ENCODE results near the gene TEX38.

Gene TEX38

DNA sequence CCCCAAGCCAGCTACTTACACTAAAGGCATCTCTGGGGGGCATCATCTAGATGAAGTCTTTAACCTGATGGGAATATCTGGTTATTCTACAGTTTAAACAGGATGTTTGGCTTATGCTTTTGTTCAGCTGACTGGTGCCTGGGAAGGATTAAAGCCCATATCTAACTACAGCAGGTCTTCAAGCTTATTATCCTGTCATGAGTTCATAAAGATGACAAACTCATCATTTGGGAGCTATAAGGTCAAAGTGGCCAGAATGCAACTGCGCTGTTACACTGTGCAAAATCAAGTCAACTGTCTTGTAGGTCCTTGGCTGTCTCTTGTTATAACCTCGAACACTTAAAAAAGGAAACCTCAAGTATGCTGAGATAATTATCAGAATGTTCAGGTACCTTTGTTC, 36.4 kb upstream of the TEX38 start:
- TF ChIP-seq TAF1 (IDR thresholded peaks at IDR 0.05; ENCODE audit: low read depth) (no peak), FOXM1 (IDR thresholded peaks at IDR 0.05; ENCODE audit: borderline replicate concordance, low read depth) (no peak), TEAD4 (IDR thresholded peaks at IDR 0.05) (no peak), NFIC (IDR thresholded peaks at IDR 0.05) (no peak)

DNA sequence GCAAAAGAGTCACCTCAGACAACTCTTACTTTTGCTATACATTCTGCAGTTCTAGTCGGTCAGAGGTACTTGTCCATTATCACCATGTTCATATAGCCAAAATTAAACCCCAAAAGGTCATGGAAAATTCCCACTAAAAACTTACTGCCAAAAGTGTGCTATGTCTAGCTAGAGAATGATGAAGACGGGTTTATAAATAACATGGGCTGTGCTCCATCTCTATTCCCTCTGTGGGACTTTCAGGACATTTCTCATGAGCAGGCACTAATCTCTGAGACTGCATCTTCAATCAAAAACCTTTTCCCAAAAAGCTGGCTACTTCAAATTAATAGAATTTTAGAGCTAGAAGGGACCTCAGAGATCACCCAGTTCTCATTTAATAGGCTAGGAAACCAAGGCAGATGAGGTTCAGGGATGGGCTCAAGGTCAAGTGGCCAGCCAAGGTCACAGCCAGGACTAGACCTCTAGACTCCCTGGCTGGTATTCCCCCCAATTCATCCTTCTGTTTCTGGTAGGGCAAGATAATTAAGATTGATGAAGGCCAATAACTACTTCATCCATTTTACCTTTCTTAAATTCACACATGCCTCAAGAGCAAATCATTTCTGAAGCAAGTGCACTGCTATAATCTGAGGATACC, 34.1 kb upstream of the TEX38 start:
- TF ChIP-seq, protein P1, sequence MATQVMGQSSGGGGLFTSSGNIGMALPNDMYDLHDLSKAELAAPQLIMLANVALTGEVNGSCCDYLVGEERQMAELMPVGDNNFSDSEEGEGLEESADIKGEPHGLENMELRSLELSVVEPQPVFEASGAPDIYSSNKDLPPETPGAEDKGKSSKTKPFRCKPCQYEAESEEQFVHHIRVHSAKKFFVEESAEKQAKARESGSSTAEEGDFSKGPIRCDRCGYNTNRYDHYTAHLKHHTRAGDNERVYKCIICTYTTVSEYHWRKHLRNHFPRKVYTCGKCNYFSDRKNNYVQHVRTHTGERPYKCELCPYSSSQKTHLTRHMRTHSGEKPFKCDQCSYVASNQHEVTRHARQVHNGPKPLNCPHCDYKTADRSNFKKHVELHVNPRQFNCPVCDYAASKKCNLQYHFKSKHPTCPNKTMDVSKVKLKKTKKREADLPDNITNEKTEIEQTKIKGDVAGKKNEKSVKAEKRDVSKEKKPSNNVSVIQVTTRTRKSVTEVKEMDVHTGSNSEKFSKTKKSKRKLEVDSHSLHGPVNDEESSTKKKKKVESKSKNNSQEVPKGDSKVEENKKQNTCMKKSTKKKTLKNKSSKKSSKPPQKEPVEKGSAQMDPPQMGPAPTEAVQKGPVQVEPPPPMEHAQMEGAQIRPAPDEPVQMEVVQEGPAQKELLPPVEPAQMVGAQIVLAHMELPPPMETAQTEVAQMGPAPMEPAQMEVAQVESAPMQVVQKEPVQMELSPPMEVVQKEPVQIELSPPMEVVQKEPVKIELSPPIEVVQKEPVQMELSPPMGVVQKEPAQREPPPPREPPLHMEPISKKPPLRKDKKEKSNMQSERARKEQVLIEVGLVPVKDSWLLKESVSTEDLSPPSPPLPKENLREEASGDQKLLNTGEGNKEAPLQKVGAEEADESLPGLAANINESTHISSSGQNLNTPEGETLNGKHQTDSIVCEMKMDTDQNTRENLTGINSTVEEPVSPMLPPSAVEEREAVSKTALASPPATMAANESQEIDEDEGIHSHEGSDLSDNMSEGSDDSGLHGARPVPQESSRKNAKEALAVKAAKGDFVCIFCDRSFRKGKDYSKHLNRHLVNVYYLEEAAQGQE (IDR thresholded peaks at IDR 0.05; ENCODE audit: low read depth), result no peak
- TF ChIP-seq, protein P2, sequence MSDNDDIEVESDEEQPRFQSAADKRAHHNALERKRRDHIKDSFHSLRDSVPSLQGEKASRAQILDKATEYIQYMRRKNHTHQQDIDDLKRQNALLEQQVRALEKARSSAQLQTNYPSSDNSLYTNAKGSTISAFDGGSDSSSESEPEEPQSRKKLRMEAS (IDR thresholded peaks at IDR 0.05), result no peak
- TF ChIP-seq EGR1 (IDR thresholded peaks at IDR 0.05) (no peak), CREB1 (IDR thresholded peaks at IDR 0.05; ENCODE audit: low read depth) (no peak), TAF1 (IDR thresholded peaks at IDR 0.05; ENCODE audit: low read depth) (no peak), YY1 (IDR thresholded peaks at IDR 0.05; ENCODE audit: low read depth) (no peak), TEAD4 (IDR thresholded peaks at IDR 0.05) (no peak), ZBTB7A (IDR thresholded peaks at IDR 0.05; ENCODE audit: low read depth) (no peak), NFIC (IDR thresholded peaks at IDR 0.05) (no peak), FOXM1 (IDR thresholded peaks at IDR 0.05; ENCODE audit: borderline replicate concordance, low read depth) (no peak), CEBPB (IDR thresholded peaks at IDR 0.05) (no peak), EP300 (IDR thresholded peaks at IDR 0.05; ENCODE audit: borderline replicate concordance) (no peak), TCF12 (IDR thresholded peaks at IDR 0.05; ENCODE audit: low read depth) (no peak), RAD21 (IDR thresholded peaks at IDR 0.05; ENCODE audit: low read depth) (no peak)
- TF ChIP-seq, protein P3, sequence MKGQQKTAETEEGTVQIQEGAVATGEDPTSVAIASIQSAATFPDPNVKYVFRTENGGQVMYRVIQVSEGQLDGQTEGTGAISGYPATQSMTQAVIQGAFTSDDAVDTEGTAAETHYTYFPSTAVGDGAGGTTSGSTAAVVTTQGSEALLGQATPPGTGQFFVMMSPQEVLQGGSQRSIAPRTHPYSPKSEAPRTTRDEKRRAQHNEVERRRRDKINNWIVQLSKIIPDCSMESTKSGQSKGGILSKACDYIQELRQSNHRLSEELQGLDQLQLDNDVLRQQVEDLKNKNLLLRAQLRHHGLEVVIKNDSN (IDR thresholded peaks at IDR 0.05), result no peak

DNA sequence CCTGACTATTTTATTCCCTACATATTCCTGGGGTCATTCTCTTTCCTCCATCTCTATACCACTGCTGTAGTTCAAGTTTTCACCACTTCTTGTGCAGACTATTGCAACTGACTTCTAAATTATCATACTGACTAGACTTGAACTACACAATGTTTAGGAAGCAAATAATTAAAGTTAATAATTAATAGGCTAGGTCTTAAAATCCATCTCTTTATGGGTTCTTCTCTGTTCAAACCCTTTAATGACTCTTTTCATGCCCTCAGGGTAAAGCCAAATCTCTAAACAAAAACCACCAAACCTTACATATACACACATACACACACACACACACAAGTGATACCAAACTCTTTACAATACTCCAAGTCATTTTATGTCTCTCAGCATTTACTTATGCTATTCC, 32.7 kb upstream of the TEX38 start:
- no peak for TF ChIP-seq FOXM1 (IDR thresholded peaks at IDR 0.05; ENCODE audit: borderline replicate concordance, low read depth)
- TF ChIP-seq, protein P2 (IDR thresholded peaks at IDR 0.05), result no peak
- TF ChIP-seq, protein P1 (IDR thresholded peaks at IDR 0.05; ENCODE audit: low read depth), result no peak
- TF ChIP-seq TAF1 (IDR thresholded peaks at IDR 0.05; ENCODE audit: low read depth), result no peak
- TF ChIP-seq CEBPB (IDR thresholded peaks at IDR 0.05), result no peak
- TF ChIP-seq, protein P3 (IDR thresholded peaks at IDR 0.05), result no peak
- TF ChIP-seq EP300 (IDR thresholded peaks at IDR 0.05; ENCODE audit: borderline replicate concordance), result no peak
- TF ChIP-seq YY1 (IDR thresholded peaks at IDR 0.05; ENCODE audit: low read depth), result no peak
- no peak for TF ChIP-seq TEAD4 (IDR thresholded peaks at IDR 0.05)
- TF ChIP-seq TCF12 (IDR thresholded peaks at IDR 0.05; ENCODE audit: low read depth), result no peak
- TF ChIP-seq RAD21 (IDR thresholded peaks at IDR 0.05; ENCODE audit: low read depth), result no peak
- no peak for TF ChIP-seq NFIC (IDR thresholded peaks at IDR 0.05)
- TF ChIP-seq EGR1 (IDR thresholded peaks at IDR 0.05), result no peak
- TF ChIP-seq CREB1 (IDR thresholded peaks at IDR 0.05; ENCODE audit: low read depth), result no peak
- TF ChIP-seq ZBTB7A (IDR thresholded peaks at IDR 0.05; ENCODE audit: low read depth), result no peak

DNA sequence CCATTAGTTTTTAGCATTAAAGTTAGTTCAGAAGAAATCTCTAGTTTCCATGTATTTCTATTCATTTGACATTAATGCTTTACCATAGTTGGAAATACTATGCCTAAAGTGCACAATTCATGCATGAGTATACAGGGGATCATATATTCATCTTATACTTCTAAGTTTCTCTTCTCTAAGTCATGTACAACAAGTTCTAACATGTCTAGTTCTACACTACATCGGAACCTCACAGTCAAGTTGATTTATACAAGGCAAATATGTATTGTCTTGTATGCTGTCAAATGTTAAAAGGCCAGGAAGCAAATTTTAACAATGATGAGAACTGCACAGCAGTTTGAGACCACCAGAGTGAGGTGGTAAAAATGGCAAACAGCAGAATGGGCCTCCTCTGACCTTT, 32.1 kb upstream of the TEX38 start:
- TF ChIP-seq NFIC (IDR thresholded peaks at IDR 0.05) (no peak), EGR1 (IDR thresholded peaks at IDR 0.05) (no peak), EP300 (IDR thresholded peaks at IDR 0.05; ENCODE audit: borderline replicate concordance) (no peak), TAF1 (IDR thresholded peaks at IDR 0.05; ENCODE audit: low read depth) (no peak), CEBPB (IDR thresholded peaks at IDR 0.05) (no peak), ZBTB7A (IDR thresholded peaks at IDR 0.05; ENCODE audit: low read depth) (no peak), CREB1 (IDR thresholded peaks at IDR 0.05; ENCODE audit: low read depth) (no peak), RAD21 (IDR thresholded peaks at IDR 0.05; ENCODE audit: low read depth) (no peak), TCF12 (IDR thresholded peaks at IDR 0.05; ENCODE audit: low read depth) (no peak), YY1 (IDR thresholded peaks at IDR 0.05; ENCODE audit: low read depth) (no peak), TEAD4 (IDR thresholded peaks at IDR 0.05) (no peak)
- TF ChIP-seq, protein P2 (IDR thresholded peaks at IDR 0.05), result no peak
- TF ChIP-seq, protein P1 (IDR thresholded peaks at IDR 0.05; ENCODE audit: low read depth), result no peak
- TF ChIP-seq, protein P3 (IDR thresholded peaks at IDR 0.05), result no peak

All from Ishikawa (cell line).